IMR-90 (cell line): Measurements from ENCODE around the gene NBEA. TPM values are rescaled to one million over a fixed set of nuclear protein-coding genes. Genes with fewer than 3 reads are reported as not detected.

Experiments used
- ATAC-seq: fragments of 200-7000 bp; cut with Tn5 transposase; 2 replicates; pipeline ENCODE4 v1.9.1; 2020; ENCODE audit warnings: low read depth, mild to moderate bottlenecking, moderate library complexity
- BruUV-seq: library from RNA; stranded (reverse); fragments of 400-500 nt; replicated peaks from 2 replicates; lab custom pipeline; 2021; lab: Mats Ljungman, UMichigan
- CTCF ChIA-PET: fragments of 300-600 bp; formaldehyde crosslinking; extraction: SDS; loops from one replicate; lab custom pipeline; 2021; ENCODE audit warnings: antibody characterized with exemption; lab: Yijun Ruan, JAX
- POLR2A ChIA-PET: fragments of 300-600 bp; sonication (Branson Sonifier 250); formaldehyde crosslinking; loops from one replicate; lab custom pipeline; 2022; ENCODE audit warnings: antibody characterized with exemption; ENCODE audit not compliant: unreplicated experiment; lab: Charles Lee
- DNase-seq: peaks from one replicate; pipeline ENCODE4 v3.0.0; 2013
- H2AFZ ChIP-seq: replicated peaks from 2 replicates; pipeline ENCODE3; 2013; ENCODE audit warnings: low read length, mild to moderate bottlenecking; ENCODE audit not compliant: poor library complexity
- H2AK5ac ChIP-seq: 2 replicates; pipeline ENCODE4 v1.6.1; 2013; ENCODE audit warnings: low read depth, low read length, inconsistent platforms
- H2AK9ac ChIP-seq: replicated peaks from 2 replicates; pipeline ENCODE3; 2013; ENCODE audit warnings: mild to moderate bottlenecking, low read depth, low read length, moderate library complexity; ENCODE audit not compliant: poor library complexity
- H2BK120ac ChIP-seq: 2 replicates; pipeline ENCODE4 v1.6.1; 2013; ENCODE audit warnings: low read depth, low read length, inconsistent platforms
- H2BK15ac ChIP-seq: 3 replicates; pipeline ENCODE4 v1.6.1; 2013; ENCODE audit warnings: low read depth, low read length, inconsistent platforms
- H2BK20ac ChIP-seq: 2 replicates; pipeline ENCODE4 v1.6.1; 2013; ENCODE audit warnings: low read depth, mild to moderate bottlenecking, inconsistent platforms, low read length, moderate library complexity
- H2BK5ac ChIP-seq: 2 replicates; pipeline ENCODE4 v1.6.1; 2013; ENCODE audit warnings: mild to moderate bottlenecking, low read depth, low read length, inconsistent platforms; ENCODE audit not compliant: poor library complexity, severe bottlenecking
- H3K14ac ChIP-seq: replicated peaks from 2 replicates; pipeline ENCODE4 v1.6.1; 2013; ENCODE audit warnings: low read depth, low read length, inconsistent platforms
- H3K18ac ChIP-seq: 2 replicates; pipeline ENCODE4 v1.6.1; 2013; ENCODE audit warnings: low read depth, low read length, control low read depth
- H3K23ac ChIP-seq: 2 replicates; pipeline ENCODE4 v1.6.1; 2013; ENCODE audit warnings: low read depth, low read length, inconsistent platforms
- H3K27ac ChIP-seq: 2 replicates; pipeline ENCODE4 v1.5.1; 2013; ENCODE audit warnings: mild to moderate bottlenecking, control low read depth, low read length; ENCODE audit not compliant: insufficient read depth
- H3K27me3 ChIP-seq: 2 replicates; pipeline ENCODE4 v1.6.1; 2013; ENCODE audit warnings: low read length; ENCODE audit not compliant: control insufficient read depth, insufficient read depth
- H3K36me3 ChIP-seq: 2 replicates; pipeline ENCODE4 v1.6.1; 2013; ENCODE audit warnings: low read length, mixed read lengths; ENCODE audit not compliant: control insufficient read depth, insufficient read depth
- H3K4ac ChIP-seq: 2 replicates; pipeline ENCODE4 v1.6.1; 2013; ENCODE audit warnings: low read depth, low read length, inconsistent platforms
- H3K4me1 ChIP-seq: 2 replicates; pipeline ENCODE4 v1.6.1; 2013; ENCODE audit warnings: low read length, mixed read lengths; ENCODE audit not compliant: control insufficient read depth, insufficient read depth
- H3K4me2 ChIP-seq: 2 replicates; pipeline ENCODE4 v1.6.1; 2013; ENCODE audit warnings: low read depth, mild to moderate bottlenecking, control low read depth, low read length, moderate library complexity
- H3K4me3 ChIP-seq: 2 replicates; pipeline ENCODE4 v1.5.1; 2013; ENCODE audit warnings: low read depth, mild to moderate bottlenecking, control low read depth, low read length, moderate library complexity; ENCODE audit not compliant: insufficient read depth
- H3K56ac ChIP-seq: 2 replicates; pipeline ENCODE4 v1.6.1; 2013; ENCODE audit warnings: low read length, inconsistent platforms; ENCODE audit not compliant: insufficient read depth; ENCODE audit errors: extremely low read depth
- H3K79me1 ChIP-seq, 2 experiments: 2 replicates each; pipeline ENCODE4 v1.6.1; 2013; ENCODE audit warnings: low read length in 2 of 2, inconsistent platforms in 1 of 2, low read depth in 1 of 2
- H3K9ac ChIP-seq: 2 replicates; pipeline ENCODE4 v1.6.1; 2013; ENCODE audit warnings: low read depth, low read length, control low read depth
- H3K9me1 ChIP-seq: 2 replicates; pipeline ENCODE4 v1.6.1; 2013; ENCODE audit warnings: low read length, inconsistent platforms; ENCODE audit not compliant: insufficient read depth
- H3K9me3 ChIP-seq: 2 replicates; pipeline ENCODE4 v1.6.1; 2013; ENCODE audit warnings: low read length; ENCODE audit not compliant: control insufficient read depth, insufficient read depth
- H4K20me1 ChIP-seq: 2 replicates; pipeline ENCODE4 v1.6.1; 2013; ENCODE audit warnings: low read length, inconsistent platforms; ENCODE audit not compliant: insufficient read depth
- H4K5ac ChIP-seq: 2 replicates; pipeline ENCODE4 v1.6.1; 2013; ENCODE audit warnings: mild to moderate bottlenecking, low read depth, low read length, control low read depth
- H4K8ac ChIP-seq, 2 experiments: 2 replicates each; pipeline ENCODE4 v1.6.1; 2013; ENCODE audit warnings: low read depth in 2 of 2, low read length in 2 of 2, control low read depth in 1 of 2, inconsistent platforms in 1 of 2
- H4K91ac ChIP-seq: 2 replicates; pipeline ENCODE4 v1.6.1; 2013; ENCODE audit warnings: low read depth, low read length, inconsistent platforms; ENCODE audit not compliant: insufficient read depth
- BHLHE40 ChIP-seq: fragments of 150-350 bp; IDR thresholded peaks from 2 replicates; pipeline ENCODE4 v1.6.1; 2016; ENCODE audit warnings: mild to moderate bottlenecking, low read depth, low read length
- CEBPB ChIP-seq: IDR thresholded peaks from 2 replicates; pipeline ENCODE4 v1.6.1; 2012; ENCODE audit warnings: low read depth, low read length, improper control_type of control experiment
- CHD1 ChIP-seq: IDR thresholded peaks from 2 replicates; pipeline ENCODE4 v1.6.1; 2012; ENCODE audit warnings: low read depth, low read length, improper control_type of control experiment
- FOS ChIP-seq: fragments of 150-350 bp; IDR thresholded peaks from 2 replicates; pipeline ENCODE4 v1.6.1; 2016; ENCODE audit warnings: low read depth, low read length
- MAFK ChIP-seq: IDR thresholded peaks from 2 replicates; pipeline ENCODE4 v1.6.1; 2012; ENCODE audit warnings: low read depth, low read length, improper control_type of control experiment
- MAZ ChIP-seq: IDR thresholded peaks from 2 replicates; pipeline ENCODE4 v1.6.1; 2012; ENCODE audit warnings: low read depth, mild to moderate bottlenecking, low read length, improper control_type of control experiment, moderate library complexity, borderline replicate concordance
- MXI1 ChIP-seq: IDR thresholded peaks from 2 replicates; pipeline ENCODE4 v1.6.1; 2012; ENCODE audit warnings: low read depth, mild to moderate bottlenecking, low read length, moderate library complexity, borderline replicate concordance
- NFE2L2 ChIP-seq: fragments of 150-350 bp; IDR thresholded peaks from 2 replicates; pipeline ENCODE4 v1.6.1; 2016; ENCODE audit warnings: low read depth, mild to moderate bottlenecking, low read length
- POLR2A ChIP-seq: IDR thresholded peaks from 2 replicates; pipeline ENCODE4 v1.6.1; 2012; ENCODE audit warnings: mild to moderate bottlenecking, low read depth, low read length
- RAD21 ChIP-seq: IDR thresholded peaks from 2 replicates; pipeline ENCODE4 v1.6.1; 2012; ENCODE audit warnings: low read length, improper control_type of control experiment
- RCOR1 ChIP-seq: IDR thresholded peaks from 2 replicates; pipeline ENCODE4 v1.6.1; 2012; ENCODE audit warnings: mild to moderate bottlenecking, low read length, improper control_type of control experiment; ENCODE audit not compliant: insufficient replicate concordance
- RFX5 ChIP-seq: IDR thresholded peaks from 2 replicates; pipeline ENCODE4 v1.8.0; 2012; ENCODE audit warnings: low read depth, mild to moderate bottlenecking, low read length, moderate library complexity
- SMC3 ChIP-seq: fragments of 150-350 bp; IDR thresholded peaks from 2 replicates; pipeline ENCODE4 v1.6.1; 2016; ENCODE audit warnings: low read depth, mild to moderate bottlenecking, antibody characterized with exemption, low read length, moderate library complexity
- WGBS, 2 experiments: methylation state at CpG; one replicate each; pipeline versions ENCODE4 v1.1.5 to v1.1.7; 2013; ENCODE audit warnings: missing lambda C conversion rate in 2 of 2; ENCODE audit not compliant: insufficient read length in 1 of 2; ENCODE audit errors: extremely low coverage in 2 of 2; 5-methylcytosine and 5-hydroxymethylcytosine counted together
- dilution Hi-C: fragments of 300-500 bp; cut with HindIII; formaldehyde crosslinking; loops from one replicate; pipeline ENCODE4 v1.14.3; 2018; ENCODE audit warnings: low sequenced_read_pairs; ENCODE audit not compliant: unreplicated experiment
- in situ Hi-C: fragments of 300-500 bp; cut with MboI; formaldehyde crosslinking; loops from 3 replicates; pipeline ENCODE4 v1.14.3; 2019; ENCODE audit warnings: low sequenced_read_pairs, inconsistent platforms, mixed read lengths
- intact Hi-C: fragments of 100-400 bp; cut with micrococcal nuclease; formaldehyde crosslinking; loops from 2 replicates; pipeline ENCODE4 v1.10.0; 2022
- polyA plus RNA-seq, 3 experiments: library from polyadenylated mRNA; depleted of rRNA; stranded (reverse); fragments of >200 nt; gene quantifications; 2 replicates each; pipeline ENCODE4 v1.2.3, GENCODE V29; 2012; ENCODE audit warnings: low replicate concordance in 1 of 3
- total RNA-seq: library from RNA; depleted of rRNA; stranded (reverse); fragments of >200 nt; gene quantifications from 2 replicates; pipeline ENCODE4 v1.2.3, GENCODE V29; 2012
- TF ChIP-seq, protein P1 (sequence below): fragments of 150-350 bp; IDR thresholded peaks from 2 replicates; pipeline ENCODE4 v1.6.1; 2017; ENCODE audit warnings: mild to moderate bottlenecking, antibody characterized with exemption, low read length, low read depth
- TF ChIP-seq, protein P2 (sequence below): conservative IDR thresholded peaks from 2 replicates; pipeline ENCODE4 v1.5.1; 2012; ENCODE audit warnings: mild to moderate bottlenecking, low read depth, low read length, improper control_type of control experiment
- TF ChIP-seq, protein P3 (sequence below): fragments of 150-350 bp; IDR thresholded peaks from 2 replicates; pipeline ENCODE4 v1.6.1; 2016; ENCODE audit warnings: low read depth, mild to moderate bottlenecking, low read length, moderate library complexity, borderline replicate concordance

Gene NBEA
- total and polyA plus RNA-seq, 2 of the 4 experiments (the other 2 are of a cell fraction), result 0.82 to 2.2 TPM

DNA sequence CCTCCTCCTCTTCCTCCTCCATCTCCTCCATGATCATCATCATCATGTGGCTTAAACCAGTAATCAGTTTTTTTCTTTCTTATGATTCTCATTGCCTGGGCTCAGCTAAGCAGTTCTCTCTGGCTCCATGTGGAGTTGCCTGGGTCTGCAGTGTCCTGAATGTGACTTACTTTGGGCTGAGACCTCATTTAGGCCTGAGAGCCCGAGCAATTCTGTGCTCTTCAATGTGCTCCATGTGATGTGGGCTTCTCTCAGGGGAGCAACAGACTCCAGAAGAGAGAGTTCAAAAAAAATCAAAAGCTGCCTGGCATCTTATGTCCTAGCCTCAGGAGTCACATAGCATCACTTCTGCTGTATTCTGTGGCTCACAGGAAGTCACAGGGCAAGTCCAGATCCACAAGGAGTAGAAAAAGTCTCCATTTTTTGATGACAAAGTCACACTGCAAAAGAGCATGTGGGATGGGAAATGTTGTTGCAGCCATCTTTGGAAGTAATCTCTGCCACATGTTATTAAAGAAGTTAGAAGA lies 405.7 kb downstream of the NBEA start:
- no peaks in the 10 kb centered on the region for H4K20me1 ChIP-seq
- POLR2A ChIA-PET, result interaction anchor here (0.7 kb wide), 1 partner anchor 11 kb away, joined by 3 read pairs; no protein-coding TSS in a partner anchor
- H3K27me3 ChIP-seq, result no peaks in the 10 kb centered on the region
- no peak overlapping the region for H3K18ac ChIP-seq
- no peak overlapping the region for H3K14ac ChIP-seq
- no peak overlapping the region for H2BK15ac ChIP-seq
- no peak overlapping the region for H3K27ac ChIP-seq
- no peak overlapping the region for H2AK9ac ChIP-seq
- BruUV-seq, result no TSS peak
- H3K9me1 ChIP-seq, result no peaks in the 10 kb centered on the region
- WGBS, 2 experiments, result 50% methylated on average over 1 of the region's 1 CpG; no CpG with 5 or more reads in 1 of the 2 experiments
- intact Hi-C loops, result no loop called here
- H4K5ac ChIP-seq, result no peak overlapping the region
- H3K79me1 ChIP-seq, result no peaks in the 10 kb centered on the region
- H2BK20ac ChIP-seq, result no peak overlapping the region
- DNase-seq (no peak), ATAC-seq (no peak)
- no peak overlapping the region for H3K9ac ChIP-seq
- no peak overlapping the region for H3K4me2 ChIP-seq
- in situ Hi-C loops, result no loop called here
- H3K4me1 ChIP-seq, result no peaks in the 10 kb centered on the region
- H4K91ac ChIP-seq, result no peak overlapping the region
- H3K9me3 ChIP-seq, result no peaks in the 10 kb centered on the region
- CTCF ChIA-PET, result interaction anchor here (1.8 kb wide), 1 partner anchor 11 kb away, joined by 5 read pairs; no protein-coding TSS in a partner anchor
- no peak overlapping the region for H2BK5ac ChIP-seq
- H3K23ac ChIP-seq, result no peak overlapping the region
- H4K8ac ChIP-seq, result no peak overlapping the region
- no peak overlapping the region for H3K56ac ChIP-seq
- H3K4ac ChIP-seq, result no peak overlapping the region
- H2AK5ac ChIP-seq, result no peak overlapping the region
- no peak overlapping the region for H2BK120ac ChIP-seq
- H3K4me3 ChIP-seq, result no peak overlapping the region
- no peak overlapping the region for H2AFZ ChIP-seq
- dilution Hi-C loops, result no loop called here
- TF ChIP-seq, protein P1, sequence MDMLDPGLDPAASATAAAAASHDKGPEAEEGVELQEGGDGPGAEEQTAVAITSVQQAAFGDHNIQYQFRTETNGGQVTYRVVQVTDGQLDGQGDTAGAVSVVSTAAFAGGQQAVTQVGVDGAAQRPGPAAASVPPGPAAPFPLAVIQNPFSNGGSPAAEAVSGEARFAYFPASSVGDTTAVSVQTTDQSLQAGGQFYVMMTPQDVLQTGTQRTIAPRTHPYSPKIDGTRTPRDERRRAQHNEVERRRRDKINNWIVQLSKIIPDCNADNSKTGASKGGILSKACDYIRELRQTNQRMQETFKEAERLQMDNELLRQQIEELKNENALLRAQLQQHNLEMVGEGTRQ, result no peak
- TF ChIP-seq CEBPB (no peak), BHLHE40 (no peak), CHD1 (no peak), MXI1 (no peak), RCOR1 (no peak), POLR2A (no peak), NFE2L2 (no peak), SMC3 (no peak), MAFK (no peak), RFX5 (no peak), RAD21 (no peak), MAZ (no peak), FOS (no peak)
- TF ChIP-seq, protein P2, sequence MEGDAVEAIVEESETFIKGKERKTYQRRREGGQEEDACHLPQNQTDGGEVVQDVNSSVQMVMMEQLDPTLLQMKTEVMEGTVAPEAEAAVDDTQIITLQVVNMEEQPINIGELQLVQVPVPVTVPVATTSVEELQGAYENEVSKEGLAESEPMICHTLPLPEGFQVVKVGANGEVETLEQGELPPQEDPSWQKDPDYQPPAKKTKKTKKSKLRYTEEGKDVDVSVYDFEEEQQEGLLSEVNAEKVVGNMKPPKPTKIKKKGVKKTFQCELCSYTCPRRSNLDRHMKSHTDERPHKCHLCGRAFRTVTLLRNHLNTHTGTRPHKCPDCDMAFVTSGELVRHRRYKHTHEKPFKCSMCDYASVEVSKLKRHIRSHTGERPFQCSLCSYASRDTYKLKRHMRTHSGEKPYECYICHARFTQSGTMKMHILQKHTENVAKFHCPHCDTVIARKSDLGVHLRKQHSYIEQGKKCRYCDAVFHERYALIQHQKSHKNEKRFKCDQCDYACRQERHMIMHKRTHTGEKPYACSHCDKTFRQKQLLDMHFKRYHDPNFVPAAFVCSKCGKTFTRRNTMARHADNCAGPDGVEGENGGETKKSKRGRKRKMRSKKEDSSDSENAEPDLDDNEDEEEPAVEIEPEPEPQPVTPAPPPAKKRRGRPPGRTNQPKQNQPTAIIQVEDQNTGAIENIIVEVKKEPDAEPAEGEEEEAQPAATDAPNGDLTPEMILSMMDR, result no peak
- TF ChIP-seq, protein P3, sequence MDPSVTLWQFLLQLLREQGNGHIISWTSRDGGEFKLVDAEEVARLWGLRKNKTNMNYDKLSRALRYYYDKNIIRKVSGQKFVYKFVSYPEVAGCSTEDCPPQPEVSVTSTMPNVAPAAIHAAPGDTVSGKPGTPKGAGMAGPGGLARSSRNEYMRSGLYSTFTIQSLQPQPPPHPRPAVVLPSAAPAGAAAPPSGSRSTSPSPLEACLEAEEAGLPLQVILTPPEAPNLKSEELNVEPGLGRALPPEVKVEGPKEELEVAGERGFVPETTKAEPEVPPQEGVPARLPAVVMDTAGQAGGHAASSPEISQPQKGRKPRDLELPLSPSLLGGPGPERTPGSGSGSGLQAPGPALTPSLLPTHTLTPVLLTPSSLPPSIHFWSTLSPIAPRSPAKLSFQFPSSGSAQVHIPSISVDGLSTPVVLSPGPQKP, result no peak
- no peaks in the 10 kb centered on the region for H3K36me3 ChIP-seq
